ENCODE measurements around the gene POLR1C.
A peak's percentile ranks its signal among the peaks of the same experiment; 100 is the strongest.

The POLR1C gene

DNA sequence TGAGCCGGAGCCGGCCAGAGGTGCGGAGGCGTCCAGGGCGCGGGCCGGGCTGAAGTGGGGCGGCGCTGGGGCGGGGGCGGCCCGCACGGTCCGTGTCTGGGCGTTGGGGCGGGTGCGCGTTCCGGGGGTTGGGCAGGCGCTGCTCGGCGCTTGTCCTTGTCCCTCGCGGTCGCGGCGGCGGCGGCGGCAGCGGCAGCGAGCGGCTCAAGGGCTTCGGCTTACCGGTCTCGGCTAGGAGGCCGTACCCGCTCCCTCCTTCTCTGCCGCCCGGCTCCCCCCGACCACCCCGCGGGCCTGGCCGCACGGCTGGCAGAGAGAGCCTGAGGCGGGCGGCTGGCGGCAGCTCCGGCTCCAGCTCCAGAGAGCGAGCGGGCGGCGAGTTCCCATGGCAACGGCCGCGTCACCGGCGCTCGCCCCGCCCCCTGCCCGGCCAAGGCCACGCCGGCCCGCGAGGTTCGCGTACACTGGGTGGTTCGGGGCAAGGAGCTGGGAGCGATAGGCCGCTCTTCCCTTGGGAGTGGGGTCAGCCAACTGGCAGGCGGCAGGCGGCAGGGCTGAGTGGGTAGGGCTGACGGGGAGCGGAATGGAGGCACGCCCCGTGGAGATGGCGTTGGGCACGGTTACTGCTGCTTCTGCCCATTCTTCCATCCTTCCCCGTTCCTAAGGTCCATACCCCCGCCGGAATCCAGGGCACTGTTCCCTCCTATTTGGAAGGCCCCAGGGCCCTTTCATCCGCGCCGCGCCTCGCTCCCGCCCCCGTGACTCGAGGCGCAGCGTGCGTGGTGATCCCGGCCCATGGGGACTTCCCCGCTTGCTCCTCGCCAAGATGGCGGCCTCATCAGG, 6.7 kb upstream of the POLR1C start, which contains the start of gene LRRC73:
LRRC73 (minus strand) TSS at position 363 of the 843 bp plus-strand sequence. CDS start 561 bp downstream, outside the sequence.
- Histone ChIP-seq H3K27me3 (replicated peaks) (no peaks in the 10 kb centered on the region), H3K4me3 (ENCODE audit: low read depth, low read length) (peak within 1 kb of the TSS; percentile 58), H3K36me3 (replicated peaks) (peaks cover 40% of the 10 kb centered on the region), H3K27ac (no peak within 1 kb of the TSS)
- TF ChIP-seq, protein P1, sequence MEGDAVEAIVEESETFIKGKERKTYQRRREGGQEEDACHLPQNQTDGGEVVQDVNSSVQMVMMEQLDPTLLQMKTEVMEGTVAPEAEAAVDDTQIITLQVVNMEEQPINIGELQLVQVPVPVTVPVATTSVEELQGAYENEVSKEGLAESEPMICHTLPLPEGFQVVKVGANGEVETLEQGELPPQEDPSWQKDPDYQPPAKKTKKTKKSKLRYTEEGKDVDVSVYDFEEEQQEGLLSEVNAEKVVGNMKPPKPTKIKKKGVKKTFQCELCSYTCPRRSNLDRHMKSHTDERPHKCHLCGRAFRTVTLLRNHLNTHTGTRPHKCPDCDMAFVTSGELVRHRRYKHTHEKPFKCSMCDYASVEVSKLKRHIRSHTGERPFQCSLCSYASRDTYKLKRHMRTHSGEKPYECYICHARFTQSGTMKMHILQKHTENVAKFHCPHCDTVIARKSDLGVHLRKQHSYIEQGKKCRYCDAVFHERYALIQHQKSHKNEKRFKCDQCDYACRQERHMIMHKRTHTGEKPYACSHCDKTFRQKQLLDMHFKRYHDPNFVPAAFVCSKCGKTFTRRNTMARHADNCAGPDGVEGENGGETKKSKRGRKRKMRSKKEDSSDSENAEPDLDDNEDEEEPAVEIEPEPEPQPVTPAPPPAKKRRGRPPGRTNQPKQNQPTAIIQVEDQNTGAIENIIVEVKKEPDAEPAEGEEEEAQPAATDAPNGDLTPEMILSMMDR (IDR thresholded peaks at IDR 0.05; ENCODE audit: low read depth, low read length, missing control alignments) = no peak
- peak; percentile 62 for DNase-seq
- in situ Hi-C loops (cut with HindIII; ENCODE audit: low pct_ligation_motif_present, low sequenced_read_pairs) = no loop called here

DNA sequence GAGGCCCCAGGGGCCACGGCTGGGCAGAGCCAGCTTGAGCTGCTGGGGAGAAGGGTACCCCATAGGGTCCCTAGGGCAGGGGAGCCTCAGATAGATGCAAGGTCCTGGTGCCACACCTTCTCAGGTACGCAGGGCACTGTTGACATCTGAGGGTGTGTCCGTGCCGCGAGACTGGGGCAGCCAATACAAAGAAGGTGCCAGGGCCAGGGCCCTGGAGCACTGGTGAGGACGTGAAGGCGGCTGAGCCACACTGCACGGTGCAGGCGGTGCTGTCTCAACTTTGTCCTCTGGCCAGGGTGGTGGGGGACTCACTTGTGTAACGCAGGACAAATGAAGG, 6.1 kb upstream of the POLR1C start:
- in situ Hi-C loops (cut with HindIII; ENCODE audit: low pct_ligation_motif_present, low sequenced_read_pairs) = no loop called here
- no peak overlapping the region for H3K27ac ChIP-seq
- DNase-seq = no peak
- H3K36me3 ChIP-seq (replicated peaks) = peaks cover 44% of the 10 kb centered on the region
- TF ChIP-seq, protein P1 (IDR thresholded peaks at IDR 0.05; ENCODE audit: low read depth, low read length, missing control alignments) = no peak
- no peaks in the 10 kb centered on the region for H3K27me3 ChIP-seq (replicated peaks)
- peak overlapping the region; percentile 58 for H3K4me3 ChIP-seq (ENCODE audit: low read depth, low read length)

DNA sequence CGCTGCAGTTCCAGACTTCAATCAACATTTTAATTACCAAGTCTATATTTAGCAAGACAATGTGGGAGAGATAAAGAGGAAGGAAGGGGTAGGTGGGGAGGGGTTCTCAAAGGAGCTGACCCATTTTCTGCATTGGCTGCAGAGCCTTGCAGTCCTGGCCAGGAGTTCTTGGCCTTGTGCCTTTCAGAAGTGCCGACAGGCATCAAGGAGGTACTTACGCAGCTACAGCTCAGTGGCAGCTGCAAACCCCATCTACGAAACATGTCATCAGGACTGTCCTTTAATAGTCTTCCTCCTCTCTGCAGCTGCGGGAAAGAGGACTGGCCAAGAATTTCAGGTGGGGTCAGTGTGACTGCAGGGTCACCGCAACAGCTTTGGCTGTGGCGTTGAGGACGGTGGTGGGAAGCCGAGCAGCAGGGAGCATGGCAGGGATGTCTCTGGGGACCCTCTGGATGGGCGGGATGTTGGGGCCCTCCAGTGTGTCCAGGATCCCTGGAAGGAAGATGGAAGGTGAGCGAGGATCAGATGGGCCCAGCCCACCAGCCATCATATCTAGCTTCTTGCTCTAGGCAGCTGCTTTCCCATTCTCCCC, 5.0 kb upstream of the POLR1C start:
- H3K27me3 ChIP-seq (replicated peaks) = no peaks in the 10 kb centered on the region
- TF ChIP-seq, protein P1 (IDR thresholded peaks at IDR 0.05; ENCODE audit: low read depth, low read length, missing control alignments) = no peak
- DNase-seq = no peak
- in situ Hi-C loops (cut with HindIII; ENCODE audit: low pct_ligation_motif_present, low sequenced_read_pairs) = no loop called here
- H3K27ac ChIP-seq = no peak overlapping the region
- H3K4me3 ChIP-seq (ENCODE audit: low read depth, low read length) = no peak overlapping the region
- H3K36me3 ChIP-seq (replicated peaks) = peaks cover 44% of the 10 kb centered on the region

DNA sequence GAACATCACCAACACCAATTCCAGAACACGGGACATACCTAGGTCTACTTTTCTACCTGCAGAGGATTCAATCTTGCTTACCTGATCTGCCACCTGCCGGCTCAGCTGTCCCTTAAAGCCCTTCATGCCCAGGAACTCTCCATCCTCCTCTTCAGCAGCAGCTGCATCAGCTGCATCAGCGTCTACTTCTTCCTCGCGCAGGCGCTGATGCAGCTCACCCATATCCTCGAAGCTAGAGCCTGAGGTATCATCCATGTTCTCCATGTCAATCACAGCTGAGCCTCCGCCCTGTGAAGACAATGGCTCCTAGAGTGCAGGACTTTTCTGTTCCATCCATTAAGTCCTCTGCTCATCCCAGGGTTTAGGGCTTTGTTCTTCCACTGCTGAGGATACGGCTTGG, 1.1 kb upstream of the POLR1C start:
- Histone ChIP-seq H3K27ac (peak overlapping the region; percentile 69), H3K4me3 (ENCODE audit: low read depth, low read length) (peak overlapping the region; percentile 91), H3K36me3 (replicated peaks) (peaks cover 60% of the 10 kb centered on the region), H3K27me3 (replicated peaks) (no peaks in the 10 kb centered on the region)
- DNase-seq = no peak
- TF ChIP-seq, protein P1 (IDR thresholded peaks at IDR 0.05; ENCODE audit: low read depth, low read length, missing control alignments) = no peak
- in situ Hi-C loops (cut with HindIII; ENCODE audit: low pct_ligation_motif_present, low sequenced_read_pairs) = no loop called here

DNA sequence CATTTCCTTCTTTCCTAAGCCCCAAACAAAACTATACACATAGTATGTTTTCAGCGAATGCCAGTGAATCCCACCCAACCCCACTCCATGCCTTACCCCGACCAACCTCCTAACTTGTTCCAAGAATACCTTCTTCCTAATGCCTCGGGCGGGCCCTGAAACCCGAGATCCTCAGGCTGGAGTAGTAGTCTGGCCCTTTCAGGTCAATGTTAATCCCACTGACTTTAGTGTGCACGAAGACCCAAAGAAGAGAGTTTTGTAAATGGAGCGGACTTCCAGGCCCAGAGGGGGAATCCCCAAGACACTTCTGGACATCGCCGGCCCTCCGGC, 557 bp upstream of the POLR1C start:
- H3K27me3 ChIP-seq (replicated peaks) = no peaks in the 10 kb centered on the region
- in situ Hi-C loops (cut with HindIII; ENCODE audit: low pct_ligation_motif_present, low sequenced_read_pairs) = no loop called here
- peak overlapping the region; percentile 69 for H3K27ac ChIP-seq
- no peak for DNase-seq
- H3K4me3 ChIP-seq (ENCODE audit: low read depth, low read length) = peak overlapping the region; percentile 91
- TF ChIP-seq, protein P1 (IDR thresholded peaks at IDR 0.05; ENCODE audit: low read depth, low read length, missing control alignments) = no peak
- H3K36me3 ChIP-seq (replicated peaks) = peaks cover 60% of the 10 kb centered on the region

Measured in brain microvascular endothelial cell (primary cell).